Measurements from ENCODE around the gene MALT1. TPM values are rescaled to one million over a fixed set of nuclear protein-coding genes. Genes with fewer than 3 reads are reported as not detected.

The MALT1 gene
- polyA plus RNA-seq, 3 donors, result 18.3 to 24.9 (median 23.8) TPM

DNA sequence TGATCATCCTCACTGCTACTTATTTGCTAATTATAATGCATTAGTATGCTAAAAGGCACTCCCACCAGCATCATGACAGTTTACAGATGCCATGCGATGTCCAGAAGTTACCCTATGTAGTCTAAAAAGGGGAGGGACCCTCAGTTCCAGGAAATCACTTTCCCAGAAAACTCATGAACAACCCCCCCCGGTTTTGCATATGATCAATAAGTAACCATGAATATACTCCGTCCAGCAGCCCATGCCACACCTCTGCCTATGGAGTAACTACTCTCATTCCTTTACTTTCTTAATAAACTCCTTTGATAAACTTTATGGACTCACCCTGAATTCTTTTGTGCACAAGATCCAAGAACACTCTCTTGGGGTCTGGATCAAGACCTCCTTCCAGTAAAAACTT, 86.8 kb downstream of the MALT1 start:
- intact Hi-C loops (cut with micrococcal nuclease), result no loop called here
- Histone ChIP-seq H3K4me1 (ENCODE audit: control insufficient read depth in 1 of 2, insufficient read depth in 2 of 2, low read length in 2 of 2) (peaks cover 0 to 5% of the 10 kb centered on the region in 2 donors), H3K9me3 (replicated peaks in 1 of 2; ENCODE audit: control insufficient read depth in 1 of 2, insufficient read depth in 1 of 2, low read length in 2 of 2) (no peaks in the 10 kb centered on the region), H4K20me1 (ENCODE audit: insufficient read depth, low read length) (no peaks in the 10 kb centered on the region), H3K79me2 (ENCODE audit: insufficient read depth, low read length) (no peaks in the 10 kb centered on the region), H3K27ac (ENCODE audit: low read depth in 1 of 2, low read length in 2 of 2) (no peak overlapping the region), H3K9ac (ENCODE audit: insufficient read depth, low read length, poor library complexity, severe bottlenecking) (no peak overlapping the region), H3K36me3 (replicated peaks in 1 of 2; ENCODE audit: control insufficient read depth in 1 of 2, insufficient read depth in 2 of 2, low read length in 2 of 2) (no peaks in the 10 kb centered on the region), H3K4me2 (replicated peaks; ENCODE audit: extremely low read depth, low read length, poor library complexity, severe bottlenecking) (no peak overlapping the region), H3K27me3 (ENCODE audit: control insufficient read depth in 2 of 2, insufficient read depth in 2 of 2, low read length in 2 of 2) (no peaks in the 10 kb centered on the region), H3K4me3 (replicated peaks in 1 of 3; ENCODE audit: low read depth in 2 of 3, low read length in 3 of 3) (no peak overlapping the region), H2AFZ (ENCODE audit: insufficient read depth, low read depth, low read length, poor library complexity, severe bottlenecking) (no peak overlapping the region)
- Mint-ChIP-seq H3K4me3 (no peak overlapping the region), H3K27ac (no peak overlapping the region), H3K9me3 (peaks cover 0 to 3% (median 0%) of the 10 kb centered on the region in 7 donors), H3K4me1 (peaks cover 9% of the 10 kb centered on the region), H3K36me3 (no peaks in the 10 kb centered on the region), H3K27me3 (ENCODE audit: low read depth in 3 of 3) (peaks cover 8 to 13% (median 13%) of the 10 kb centered on the region in 3 donors)
- no peak for DNase-seq
- TF ChIP-seq, protein P1, sequence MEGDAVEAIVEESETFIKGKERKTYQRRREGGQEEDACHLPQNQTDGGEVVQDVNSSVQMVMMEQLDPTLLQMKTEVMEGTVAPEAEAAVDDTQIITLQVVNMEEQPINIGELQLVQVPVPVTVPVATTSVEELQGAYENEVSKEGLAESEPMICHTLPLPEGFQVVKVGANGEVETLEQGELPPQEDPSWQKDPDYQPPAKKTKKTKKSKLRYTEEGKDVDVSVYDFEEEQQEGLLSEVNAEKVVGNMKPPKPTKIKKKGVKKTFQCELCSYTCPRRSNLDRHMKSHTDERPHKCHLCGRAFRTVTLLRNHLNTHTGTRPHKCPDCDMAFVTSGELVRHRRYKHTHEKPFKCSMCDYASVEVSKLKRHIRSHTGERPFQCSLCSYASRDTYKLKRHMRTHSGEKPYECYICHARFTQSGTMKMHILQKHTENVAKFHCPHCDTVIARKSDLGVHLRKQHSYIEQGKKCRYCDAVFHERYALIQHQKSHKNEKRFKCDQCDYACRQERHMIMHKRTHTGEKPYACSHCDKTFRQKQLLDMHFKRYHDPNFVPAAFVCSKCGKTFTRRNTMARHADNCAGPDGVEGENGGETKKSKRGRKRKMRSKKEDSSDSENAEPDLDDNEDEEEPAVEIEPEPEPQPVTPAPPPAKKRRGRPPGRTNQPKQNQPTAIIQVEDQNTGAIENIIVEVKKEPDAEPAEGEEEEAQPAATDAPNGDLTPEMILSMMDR (IDR thresholded peaks at IDR 0.05), result no peak
- WGBS (ENCODE audit: insufficient coverage), result 83% methylated on average over 2 of the region's 3 CpGs

DNA sequence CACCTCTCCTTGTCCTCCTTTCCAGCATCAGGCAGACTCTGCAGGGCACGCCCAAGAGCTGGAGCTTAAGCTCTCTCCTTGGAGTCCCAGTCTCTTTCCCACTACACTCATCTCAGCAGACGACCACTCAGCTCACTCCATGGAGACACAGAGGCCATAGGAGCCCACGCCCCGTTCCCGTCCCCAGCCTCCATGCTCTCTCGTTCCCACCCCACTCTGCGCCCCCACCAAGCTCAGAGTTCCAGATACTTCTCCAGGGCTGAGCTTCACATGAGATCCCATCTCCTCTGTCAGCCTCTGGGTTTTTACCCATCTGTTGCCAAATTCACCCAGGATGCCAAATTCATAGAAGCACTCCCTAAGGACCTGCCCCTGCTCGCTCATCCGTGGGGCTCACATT, 87.3 kb downstream of the MALT1 start:
- Mint-ChIP-seq H3K9me3 (peaks cover 0 to 3% (median 0%) of the 10 kb centered on the region in 7 donors), H3K36me3 (no peaks in the 10 kb centered on the region), H3K27me3 (ENCODE audit: low read depth in 3 of 3) (peaks cover 11 to 18% (median 11%) of the 10 kb centered on the region in 3 donors), H3K4me1 (peaks cover 9% of the 10 kb centered on the region), H3K27ac (no peak overlapping the region), H3K4me3 (no peak overlapping the region)
- no peaks in the 10 kb centered on the region for H4K20me1 ChIP-seq (ENCODE audit: insufficient read depth, low read length)
- peaks cover 0 to 5% of the 10 kb centered on the region in 2 donors for H3K4me1 ChIP-seq (ENCODE audit: control insufficient read depth in 1 of 2, insufficient read depth in 2 of 2, low read length in 2 of 2)
- no peak overlapping the region for H2AFZ ChIP-seq (ENCODE audit: insufficient read depth, low read depth, low read length, poor library complexity, severe bottlenecking)
- H3K4me2 ChIP-seq (replicated peaks; ENCODE audit: extremely low read depth, low read length, poor library complexity, severe bottlenecking), result no peak overlapping the region
- intact Hi-C loops (cut with micrococcal nuclease), result no loop called here
- TF ChIP-seq, protein P1 (IDR thresholded peaks at IDR 0.05), result no peak
- H3K9ac ChIP-seq (ENCODE audit: insufficient read depth, low read length, poor library complexity, severe bottlenecking), result no peak overlapping the region
- no peaks in the 10 kb centered on the region for H3K36me3 ChIP-seq (replicated peaks in 1 of 2; ENCODE audit: control insufficient read depth in 1 of 2, insufficient read depth in 2 of 2, low read length in 2 of 2)
- no peaks in the 10 kb centered on the region for H3K27me3 ChIP-seq (ENCODE audit: control insufficient read depth in 2 of 2, insufficient read depth in 2 of 2, low read length in 2 of 2)
- H3K79me2 ChIP-seq (ENCODE audit: insufficient read depth, low read length), result no peaks in the 10 kb centered on the region
- H3K9me3 ChIP-seq (replicated peaks in 1 of 2; ENCODE audit: control insufficient read depth in 1 of 2, insufficient read depth in 1 of 2, low read length in 2 of 2), result no peaks in the 10 kb centered on the region
- H3K27ac ChIP-seq (ENCODE audit: low read depth in 1 of 2, low read length in 2 of 2), result no peak overlapping the region
- DNase-seq, result no peak
- WGBS (ENCODE audit: insufficient coverage), result 93% methylated on average over 9 of the region's 9 CpGs
- H3K4me3 ChIP-seq (replicated peaks in 1 of 3; ENCODE audit: low read depth in 2 of 3, low read length in 3 of 3), result no peak overlapping the region

All from CD14-positive monocyte (primary cell).